WTC11 (cell line): ENCODE measurements around the gene MEPCE. TPM values are rescaled to one million over a fixed set of nuclear protein-coding genes. Genes with fewer than 3 reads are reported as not detected.

Source experiments
- ATAC-seq: fragments of 200-7000 bp; cut with Tn5 transposase; 2 replicates; pipeline ENCODE4 v1.10.0; 2021; ENCODE audit warnings: mild to moderate bottlenecking, moderate library complexity
- CTCF ChIA-PET: fragments of 300-600 bp; sonication (Branson Sonifier 250); formaldehyde crosslinking; loops from one replicate; lab custom pipeline; 2021; ENCODE audit warnings: antibody characterized with exemption; lab: Charles Lee
- POLR2A ChIA-PET: fragments of 350-600 bp; sonication (Branson Sonifier 250); formaldehyde crosslinking; loops from one replicate; lab custom pipeline; 2021; ENCODE audit warnings: antibody characterized with exemption; lab: Charles Lee
- DNase-seq: peaks from one replicate; pipeline ENCODE4 v3.0.0; 2021; ENCODE audit warnings: low spot score
- H3K27ac Mint-ChIP-seq: 2 replicates; pipeline ENCODE4 v1.8.0; 2021; ENCODE audit warnings: mixed read lengths
- H3K27me3 Mint-ChIP-seq: 2 replicates; pipeline ENCODE4 v1.8.0; 2021; ENCODE audit warnings: low read depth, mild to moderate bottlenecking, moderate library complexity, mixed read lengths
- H3K36me3 Mint-ChIP-seq: 2 replicates; pipeline ENCODE4 v1.8.0; 2021; ENCODE audit warnings: mixed read lengths
- H3K4me1 Mint-ChIP-seq: 2 replicates; pipeline ENCODE4 v1.8.0; 2022; ENCODE audit warnings: mixed read lengths
- H3K4me3 Mint-ChIP-seq: 2 replicates; pipeline ENCODE4 v1.8.0; 2021; ENCODE audit warnings: mild to moderate bottlenecking, moderate library complexity, mixed read lengths
- H3K9me3 Mint-ChIP-seq: 2 replicates; pipeline ENCODE4 v1.8.0; 2021; ENCODE audit warnings: mixed read lengths
- CREM ChIP-seq: sonication (generic); formaldehyde crosslinking; IDR thresholded peaks from 2 replicates; pipeline ENCODE4 v1.8.1; 2022; ENCODE audit warnings: mild to moderate bottlenecking, missing genetic modification reagents, moderate library complexity
- FOXJ3 ChIP-seq: sonication (generic); formaldehyde crosslinking; IDR thresholded peaks from 2 replicates; pipeline ENCODE4 v1.9.0; 2021; ENCODE audit warnings: missing genetic modification reagents, mild to moderate bottlenecking, borderline replicate concordance
- GTF2I ChIP-seq: fragments of 250-450 bp; sonication (Bioruptor Pico); conservative IDR thresholded peaks from 2 replicates; pipeline ENCODE4 v1.4.0; 2021; ENCODE audit warnings: mild to moderate bottlenecking
- NFYB ChIP-seq: sonication (generic); formaldehyde crosslinking; conservative IDR thresholded peaks from 2 replicates; pipeline ENCODE4 v1.8.0; 2022; ENCODE audit warnings: low read depth, missing genetic modification reagents
- NR2C2 ChIP-seq: sonication (generic); formaldehyde crosslinking; IDR thresholded peaks from 2 replicates; pipeline ENCODE4 v1.8.0; 2022; ENCODE audit warnings: mild to moderate bottlenecking, missing genetic modification reagents
- NR3C1 ChIP-seq: sonication (generic); formaldehyde crosslinking; conservative IDR thresholded peaks from 2 replicates; pipeline ENCODE4 v1.8.1; 2023; ENCODE audit warnings: low read depth, mild to moderate bottlenecking, missing genetic modification reagents
- PRRX2 ChIP-seq: fragments of 250-450 bp; sonication (Bioruptor Pico); IDR thresholded peaks from 2 replicates; pipeline ENCODE4 v1.8.0; 2021; ENCODE audit warnings: mild to moderate bottlenecking
- SMAD4 ChIP-seq: sonication (generic); formaldehyde crosslinking; IDR thresholded peaks from 2 replicates; pipeline ENCODE4 v1.8.0; 2022; ENCODE audit warnings: mild to moderate bottlenecking, missing genetic modification reagents
- TCF7 ChIP-seq: sonication (generic); formaldehyde crosslinking; IDR thresholded peaks from 2 replicates; pipeline ENCODE4 v1.8.0; 2022; ENCODE audit warnings: mild to moderate bottlenecking, low read depth, missing genetic modification reagents, moderate library complexity
- TEAD1 ChIP-seq: sonication (generic); formaldehyde crosslinking; IDR thresholded peaks from 2 replicates; pipeline ENCODE4 v1.8.0; 2022; ENCODE audit warnings: mild to moderate bottlenecking, missing genetic modification reagents
- ZBTB21 ChIP-seq: sonication (generic); formaldehyde crosslinking; IDR thresholded peaks from 2 replicates; pipeline ENCODE4 v1.8.1; 2023; ENCODE audit warnings: mild to moderate bottlenecking, missing genetic modification reagents, borderline replicate concordance
- total RNA-seq: library from RNA; stranded (reverse); gene quantifications from 3 replicates; pipeline ENCODE4 v1.2.3, GENCODE V29; 2021
- TF ChIP-seq, protein P1 (sequence below): sonication (generic); formaldehyde crosslinking; IDR thresholded peaks from 2 replicates; pipeline ENCODE4 v1.8.0; 2022; ENCODE audit warnings: mild to moderate bottlenecking, missing genetic modification reagents
- TF ChIP-seq, protein P2 (sequence below): fragments of 250-450 bp; sonication (Bioruptor Pico); IDR thresholded peaks from 2 replicates; pipeline ENCODE4 v1.8.0; 2021; ENCODE audit warnings: mild to moderate bottlenecking
- TF ChIP-seq, protein P3 (sequence below): fragments of 250-450 bp; sonication (Bioruptor Pico); IDR thresholded peaks from 2 replicates; pipeline ENCODE4 v2.1.2; 2022; ENCODE audit warnings: mild to moderate bottlenecking, moderate library complexity
- TF ChIP-seq, protein P4 (sequence below): sonication (generic); formaldehyde crosslinking; IDR thresholded peaks from 2 replicates; pipeline ENCODE4 v1.8.1; 2023; ENCODE audit warnings: mild to moderate bottlenecking, missing genetic modification reagents, moderate library complexity
- TF ChIP-seq, protein P5 (sequence below): sonication (generic); formaldehyde crosslinking; IDR thresholded peaks from 2 replicates; pipeline ENCODE4 v1.8.1; 2022; ENCODE audit warnings: mild to moderate bottlenecking, missing genetic modification reagents, moderate library complexity, borderline replicate concordance
- TF ChIP-seq, protein P6 (sequence below): sonication (generic); formaldehyde crosslinking; IDR thresholded peaks from 2 replicates; pipeline ENCODE4 v1.8.0; 2022; ENCODE audit warnings: missing genetic modification reagents
- TF ChIP-seq, protein P7 (sequence below): sonication (generic); formaldehyde crosslinking; IDR thresholded peaks from 2 replicates; pipeline ENCODE4 v1.8.0; 2022; ENCODE audit warnings: mild to moderate bottlenecking, missing genetic modification reagents
- TF ChIP-seq, protein P8 (sequence below): fragments of 250-450 bp; sonication (Bioruptor Pico); IDR thresholded peaks from 2 replicates; pipeline ENCODE4 v1.9.0; 2021; ENCODE audit warnings: moderate library complexity, mild to moderate bottlenecking, inconsistent platforms, borderline replicate concordance

MEPCE gene
- total RNA-seq, 1 experiment from 2014 or later: 41.9 TPM

DNA sequence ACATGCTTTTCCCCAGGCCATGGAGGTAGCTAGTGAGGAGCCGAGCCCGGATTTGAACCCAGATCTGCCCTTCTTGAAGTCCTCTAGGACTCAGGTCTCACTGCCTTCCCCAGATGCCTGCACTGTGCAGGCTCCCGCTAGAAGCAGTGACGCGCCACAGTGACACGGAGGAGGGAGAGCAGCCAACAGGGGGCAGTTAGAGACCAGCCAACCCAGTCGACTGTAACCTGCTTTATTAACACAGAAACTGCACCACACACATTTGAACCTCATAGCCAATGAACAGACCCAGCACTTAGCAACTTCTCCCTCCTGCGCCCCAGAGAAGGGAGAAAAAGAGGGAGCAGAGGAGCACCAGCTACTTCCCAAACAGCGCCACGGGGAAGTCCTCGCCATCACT, 29.0 kb upstream of the MEPCE start (continued):
- TF ChIP-seq, protein P1, sequence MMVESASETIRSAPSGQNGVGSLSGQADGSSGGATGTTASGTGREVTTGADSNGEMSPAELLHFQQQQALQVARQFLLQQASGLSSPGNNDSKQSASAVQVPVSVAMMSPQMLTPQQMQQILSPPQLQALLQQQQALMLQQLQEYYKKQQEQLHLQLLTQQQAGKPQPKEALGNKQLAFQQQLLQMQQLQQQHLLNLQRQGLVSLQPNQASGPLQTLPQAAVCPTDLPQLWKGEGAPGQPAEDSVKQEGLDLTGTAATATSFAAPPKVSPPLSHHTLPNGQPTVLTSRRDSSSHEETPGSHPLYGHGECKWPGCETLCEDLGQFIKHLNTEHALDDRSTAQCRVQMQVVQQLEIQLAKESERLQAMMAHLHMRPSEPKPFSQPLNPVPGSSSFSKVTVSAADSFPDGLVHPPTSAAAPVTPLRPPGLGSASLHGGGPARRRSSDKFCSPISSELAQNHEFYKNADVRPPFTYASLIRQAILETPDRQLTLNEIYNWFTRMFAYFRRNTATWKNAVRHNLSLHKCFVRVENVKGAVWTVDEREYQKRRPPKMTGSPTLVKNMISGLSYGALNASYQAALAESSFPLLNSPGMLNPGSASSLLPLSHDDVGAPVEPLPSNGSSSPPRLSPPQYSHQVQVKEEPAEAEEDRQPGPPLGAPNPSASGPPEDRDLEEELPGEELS (CRISPR knock-in tag): no peak

DNA sequence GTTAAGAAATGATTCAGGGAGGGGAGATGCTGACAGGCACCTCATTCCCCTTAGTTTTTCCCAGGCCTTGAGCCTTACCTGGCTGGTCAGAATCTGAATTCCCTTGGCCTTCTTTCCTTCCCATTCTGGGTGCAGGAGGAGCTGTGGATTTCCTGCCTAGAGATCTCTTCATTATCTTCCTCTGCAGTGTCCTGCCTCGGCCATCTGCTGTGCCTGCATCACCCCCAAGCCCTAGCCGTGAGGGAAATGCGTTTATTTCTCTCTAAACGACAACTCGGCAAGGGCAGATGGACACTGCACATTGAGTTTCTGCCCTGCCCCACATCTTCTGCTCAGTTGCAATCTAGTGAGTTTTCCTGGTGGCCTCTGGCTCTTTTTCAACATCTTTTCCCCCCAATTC, 27.8 kb upstream of the MEPCE start:
- no peaks in the 10 kb centered on the region for H3K9me3 Mint-ChIP-seq
- no peaks in the 10 kb centered on the region for H3K36me3 Mint-ChIP-seq
- CTCF ChIA-PET: interaction anchor here (1.5 to 1.9 kb wide), 2 partner anchors 8 to 54 kb away, joined by 4 to 9 read pairs; no protein-coding TSS in a partner anchor
- H3K27me3 Mint-ChIP-seq: peaks cover 32% of the 10 kb centered on the region
- H3K27ac Mint-ChIP-seq: no peak overlapping the region
- H3K4me3 Mint-ChIP-seq: no peak overlapping the region
- ATAC-seq: no peak
- TF ChIP-seq NR3C1 (CRISPR knock-in tag) (no peak), SMAD4 (CRISPR knock-in tag) (no peak)
- TF ChIP-seq, all 79 proteins: peak for 0
- POLR2A ChIA-PET: interaction anchor here (2.2 kb wide), 1 partner anchor 27 kb away, joined by 9 read pairs; the partner anchor contains the start of gene ZCWPW1
- no peak for DNase-seq
- peaks cover 12% of the 10 kb centered on the region for H3K4me1 Mint-ChIP-seq

DNA sequence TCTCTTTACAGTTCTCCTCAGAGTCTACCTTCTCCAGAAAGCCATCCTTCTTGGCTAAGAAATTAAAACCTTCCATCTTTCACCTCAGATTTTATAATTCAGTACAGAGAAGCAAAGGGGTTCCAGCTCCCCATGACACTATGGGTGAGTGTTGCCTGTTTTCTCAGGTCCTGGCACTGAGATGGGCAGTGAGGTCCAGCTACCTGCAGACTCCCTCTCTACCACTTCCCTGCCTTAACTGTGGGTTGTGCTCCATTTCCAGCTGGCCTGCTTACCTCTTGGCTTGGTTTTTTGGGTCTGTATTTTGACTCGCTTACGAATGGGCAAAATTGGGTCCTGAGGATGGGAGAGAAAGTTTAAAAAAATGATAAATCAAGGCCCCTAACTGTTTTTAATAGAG, 27.4 kb upstream of the MEPCE start:
- ATAC-seq (no peak), DNase-seq (no peak)
- peaks cover 8% of the 10 kb centered on the region for H3K4me1 Mint-ChIP-seq
- H3K36me3 Mint-ChIP-seq: no peaks in the 10 kb centered on the region
- no peak overlapping the region for H3K4me3 Mint-ChIP-seq
- H3K9me3 Mint-ChIP-seq: no peaks in the 10 kb centered on the region
- ChIA-PET CTCF (interaction anchor here (1.5 to 1.9 kb wide), 2 partner anchors 9 to 53 kb away, joined by 4 to 9 read pairs; no protein-coding TSS in a partner anchor), POLR2A (interaction anchor here (2.2 kb wide), 1 partner anchor 27 kb away, joined by 9 read pairs; the partner anchor contains the start of gene ZCWPW1)
- H3K27ac Mint-ChIP-seq: no peak overlapping the region
- peaks cover 35% of the 10 kb centered on the region for H3K27me3 Mint-ChIP-seq
- TF ChIP-seq GTF2I (CRISPR knock-in tag): no peak
- no peak for TF ChIP-seq NR2C2 (CRISPR knock-in tag)
- TF ChIP-seq, protein P2, sequence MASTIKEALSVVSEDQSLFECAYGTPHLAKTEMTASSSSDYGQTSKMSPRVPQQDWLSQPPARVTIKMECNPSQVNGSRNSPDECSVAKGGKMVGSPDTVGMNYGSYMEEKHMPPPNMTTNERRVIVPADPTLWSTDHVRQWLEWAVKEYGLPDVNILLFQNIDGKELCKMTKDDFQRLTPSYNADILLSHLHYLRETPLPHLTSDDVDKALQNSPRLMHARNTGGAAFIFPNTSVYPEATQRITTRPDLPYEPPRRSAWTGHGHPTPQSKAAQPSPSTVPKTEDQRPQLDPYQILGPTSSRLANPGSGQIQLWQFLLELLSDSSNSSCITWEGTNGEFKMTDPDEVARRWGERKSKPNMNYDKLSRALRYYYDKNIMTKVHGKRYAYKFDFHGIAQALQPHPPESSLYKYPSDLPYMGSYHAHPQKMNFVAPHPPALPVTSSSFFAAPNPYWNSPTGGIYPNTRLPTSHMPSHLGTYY (CRISPR knock-in tag): no peak
- TF ChIP-seq, protein P3, sequence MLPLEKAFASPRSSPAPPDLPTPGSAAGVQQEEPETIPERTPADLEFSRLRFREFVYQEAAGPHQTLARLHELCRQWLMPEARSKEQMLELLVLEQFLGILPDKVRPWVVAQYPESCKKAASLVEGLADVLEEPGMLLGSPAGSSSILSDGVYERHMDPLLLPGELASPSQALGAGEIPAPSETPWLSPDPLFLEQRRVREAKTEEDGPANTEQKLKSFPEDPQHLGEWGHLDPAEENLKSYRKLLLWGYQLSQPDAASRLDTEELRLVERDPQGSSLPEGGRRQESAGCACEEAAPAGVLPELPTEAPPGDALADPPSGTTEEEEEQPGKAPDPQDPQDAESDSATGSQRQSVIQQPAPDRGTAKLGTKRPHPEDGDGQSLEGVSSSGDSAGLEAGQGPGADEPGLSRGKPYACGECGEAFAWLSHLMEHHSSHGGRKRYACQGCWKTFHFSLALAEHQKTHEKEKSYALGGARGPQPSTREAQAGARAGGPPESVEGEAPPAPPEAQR: no peak
- no peak for TF ChIP-seq TCF7
- TF ChIP-seq, protein P4, sequence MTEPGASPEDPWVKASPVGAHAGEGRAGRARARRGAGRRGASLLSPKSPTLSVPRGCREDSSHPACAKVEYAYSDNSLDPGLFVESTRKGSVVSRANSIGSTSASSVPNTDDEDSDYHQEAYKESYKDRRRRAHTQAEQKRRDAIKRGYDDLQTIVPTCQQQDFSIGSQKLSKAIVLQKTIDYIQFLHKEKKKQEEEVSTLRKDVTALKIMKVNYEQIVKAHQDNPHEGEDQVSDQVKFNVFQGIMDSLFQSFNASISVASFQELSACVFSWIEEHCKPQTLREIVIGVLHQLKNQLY (CRISPR knock-in tag): no peak
- TF ChIP-seq CREM: no peak
- TF ChIP-seq SMAD4 (CRISPR knock-in tag): no peak
- TF ChIP-seq, protein P5, sequence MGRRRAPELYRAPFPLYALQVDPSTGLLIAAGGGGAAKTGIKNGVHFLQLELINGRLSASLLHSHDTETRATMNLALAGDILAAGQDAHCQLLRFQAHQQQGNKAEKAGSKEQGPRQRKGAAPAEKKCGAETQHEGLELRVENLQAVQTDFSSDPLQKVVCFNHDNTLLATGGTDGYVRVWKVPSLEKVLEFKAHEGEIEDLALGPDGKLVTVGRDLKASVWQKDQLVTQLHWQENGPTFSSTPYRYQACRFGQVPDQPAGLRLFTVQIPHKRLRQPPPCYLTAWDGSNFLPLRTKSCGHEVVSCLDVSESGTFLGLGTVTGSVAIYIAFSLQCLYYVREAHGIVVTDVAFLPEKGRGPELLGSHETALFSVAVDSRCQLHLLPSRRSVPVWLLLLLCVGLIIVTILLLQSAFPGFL (CRISPR knock-in tag): no peak
- TF ChIP-seq NFYB (CRISPR knock-in tag): no peak
- TF ChIP-seq, protein P6, sequence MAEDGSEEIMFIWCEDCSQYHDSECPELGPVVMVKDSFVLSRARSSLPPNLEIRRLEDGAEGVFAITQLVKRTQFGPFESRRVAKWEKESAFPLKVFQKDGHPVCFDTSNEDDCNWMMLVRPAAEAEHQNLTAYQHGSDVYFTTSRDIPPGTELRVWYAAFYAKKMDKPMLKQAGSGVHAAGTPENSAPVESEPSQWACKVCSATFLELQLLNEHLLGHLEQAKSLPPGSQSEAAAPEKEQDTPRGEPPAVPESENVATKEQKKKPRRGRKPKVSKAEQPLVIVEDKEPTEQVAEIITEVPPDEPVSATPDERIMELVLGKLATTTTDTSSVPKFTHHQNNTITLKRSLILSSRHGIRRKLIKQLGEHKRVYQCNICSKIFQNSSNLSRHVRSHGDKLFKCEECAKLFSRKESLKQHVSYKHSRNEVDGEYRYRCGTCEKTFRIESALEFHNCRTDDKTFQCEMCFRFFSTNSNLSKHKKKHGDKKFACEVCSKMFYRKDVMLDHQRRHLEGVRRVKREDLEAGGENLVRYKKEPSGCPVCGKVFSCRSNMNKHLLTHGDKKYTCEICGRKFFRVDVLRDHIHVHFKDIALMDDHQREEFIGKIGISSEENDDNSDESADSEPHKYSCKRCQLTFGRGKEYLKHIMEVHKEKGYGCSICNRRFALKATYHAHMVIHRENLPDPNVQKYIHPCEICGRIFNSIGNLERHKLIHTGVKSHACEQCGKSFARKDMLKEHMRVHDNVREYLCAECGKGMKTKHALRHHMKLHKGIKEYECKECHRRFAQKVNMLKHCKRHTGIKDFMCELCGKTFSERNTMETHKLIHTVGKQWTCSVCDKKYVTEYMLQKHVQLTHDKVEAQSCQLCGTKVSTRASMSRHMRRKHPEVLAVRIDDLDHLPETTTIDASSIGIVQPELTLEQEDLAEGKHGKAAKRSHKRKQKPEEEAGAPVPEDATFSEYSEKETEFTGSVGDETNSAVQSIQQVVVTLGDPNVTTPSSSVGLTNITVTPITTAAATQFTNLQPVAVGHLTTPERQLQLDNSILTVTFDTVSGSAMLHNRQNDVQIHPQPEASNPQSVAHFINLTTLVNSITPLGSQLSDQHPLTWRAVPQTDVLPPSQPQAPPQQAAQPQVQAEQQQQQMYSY (CRISPR knock-in tag): no peak
- TF ChIP-seq, protein P7, sequence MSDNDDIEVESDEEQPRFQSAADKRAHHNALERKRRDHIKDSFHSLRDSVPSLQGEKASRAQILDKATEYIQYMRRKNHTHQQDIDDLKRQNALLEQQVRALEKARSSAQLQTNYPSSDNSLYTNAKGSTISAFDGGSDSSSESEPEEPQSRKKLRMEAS: no peak
- no peak for TF ChIP-seq PRRX2 (CRISPR knock-in tag)
- no peak for TF ChIP-seq FOXJ3 (CRISPR knock-in tag)
- no peak for TF ChIP-seq TEAD1
- no peak for TF ChIP-seq ZBTB21
- TF ChIP-seq, protein P8, sequence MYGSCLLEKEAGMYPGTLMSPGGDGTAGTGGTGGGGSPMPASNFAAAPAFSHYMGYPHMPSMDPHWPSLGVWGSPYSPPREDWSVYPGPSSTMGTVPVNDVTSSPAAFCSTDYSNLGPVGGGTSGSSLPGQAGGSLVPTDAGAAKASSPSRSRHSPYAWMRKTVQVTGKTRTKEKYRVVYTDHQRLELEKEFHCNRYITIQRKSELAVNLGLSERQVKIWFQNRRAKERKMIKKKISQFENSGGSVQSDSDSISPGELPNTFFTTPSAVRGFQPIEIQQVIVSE: no peak
